ENCODE data around the gene GRIK1. TPM values are rescaled to one million over a fixed set of nuclear protein-coding genes. Genes with fewer than 3 reads are reported as not detected.

Gene GRIK1
- polyA plus RNA-seq, 1 experiment: not detected

GRCh38 chr21:29506947-29507346 is 432.8 kb downstream of the GRIK1 start:
- POLR2A ChIA-PET: no interaction called here

GRCh38 chr21:29506214-29506613 is 433.6 kb downstream of the GRIK1 start:
- CTCF ChIA-PET: interaction anchor here (1.8 kb wide), 1 partner anchor 29 kb away, joined by 4 read pairs; no protein-coding TSS in a partner anchor

More at GRCh38 chr21:29506947-29507346, 432.8 kb downstream of the GRIK1 start:
- CTCF ChIA-PET: no interaction called here
- no peaks in the 10 kb centered on the region for H3K9me3 ChIP-seq (ENCODE audit: control insufficient read depth, insufficient read depth, low read length)
- TF ChIP-seq CTCF (IDR thresholded peaks at IDR 0.05; ENCODE audit: low read depth, low read length): no peak
- H3K27me3 ChIP-seq (ENCODE audit: control insufficient read depth, insufficient read depth, low read length): no peaks in the 10 kb centered on the region
- H3K27ac ChIP-seq (ENCODE audit: low read depth, low read length): no peak overlapping the region
- H3K4me3 ChIP-seq (ENCODE audit: low read depth, low read length): no peak overlapping the region
- no peak for DNase-seq (ENCODE audit: low read depth, low spot score)

GRCh38 chr21:29504751-29505321 is 435.0 kb downstream of the GRIK1 start:
- Histone ChIP-seq H3K9me3 (ENCODE audit: control insufficient read depth, insufficient read depth, low read length) (peaks cover 2% of the 10 kb centered on the region), H3K4me3 (ENCODE audit: low read depth, low read length) (no peak overlapping the region), H3K27me3 (ENCODE audit: control insufficient read depth, insufficient read depth, low read length) (no peaks in the 10 kb centered on the region), H3K27ac (ENCODE audit: low read depth, low read length) (no peak overlapping the region)
- ChIA-PET POLR2A (no interaction called here), CTCF (interaction anchor here (0.6 to 1.8 kb wide), 3 partner anchors 28 to 346 kb away, joined by 3 to 5 read pairs (median 4); no protein-coding TSS in a partner anchor)
- peak; percentile 8 for DNase-seq (ENCODE audit: low read depth, low spot score)
- TF ChIP-seq CTCF (IDR thresholded peaks at IDR 0.05; ENCODE audit: low read depth, low read length): no peak

More at GRCh38 chr21:29506214-29506613, 433.6 kb downstream of the GRIK1 start:
- POLR2A ChIA-PET: no interaction called here
- no peak overlapping the region for H3K4me3 ChIP-seq (ENCODE audit: low read depth, low read length)
- DNase-seq (ENCODE audit: low read depth, low spot score): no peak
- TF ChIP-seq CTCF (IDR thresholded peaks at IDR 0.05; ENCODE audit: low read depth, low read length): no peak
- H3K27ac ChIP-seq (ENCODE audit: low read depth, low read length): no peak overlapping the region
- no peaks in the 10 kb centered on the region for H3K9me3 ChIP-seq (ENCODE audit: control insufficient read depth, insufficient read depth, low read length)
- no peaks in the 10 kb centered on the region for H3K27me3 ChIP-seq (ENCODE audit: control insufficient read depth, insufficient read depth, low read length)

- Histone ChIP-seq H3K4me3 (ENCODE audit: low read depth, low read length) (no peak overlapping the region), H3K27me3 (ENCODE audit: control insufficient read depth, insufficient read depth, low read length) (no peaks in the 10 kb centered on the region), H3K27ac (ENCODE audit: low read depth, low read length) (peak overlapping the region; percentile 67), H3K9me3 (ENCODE audit: control insufficient read depth, insufficient read depth, low read length) (peaks cover 9% of the 10 kb centered on the region)
- CTCF ChIA-PET: interaction anchor here (1.8 to 2.0 kb wide), 3 partner anchors 24 to 348 kb away, joined by 4 to 6 read pairs (median 5); no protein-coding TSS in a partner anchor
- POLR2A ChIA-PET: interaction anchor here (0.6 kb wide), 1 partner anchor 411 kb away, joined by 3 read pairs; no protein-coding TSS in a partner anchor
- no peak for TF ChIP-seq CTCF (IDR thresholded peaks at IDR 0.05; ENCODE audit: low read depth, low read length)
- DNase-seq (ENCODE audit: low read depth, low spot score): peak; percentile 32
Measured at GRCh38 chr21:29501451-29501850, 438.3 kb downstream of the GRIK1 start.

- Histone ChIP-seq H3K27me3 (ENCODE audit: control insufficient read depth, insufficient read depth, low read length) (no peaks in the 10 kb centered on the region), H3K27ac (ENCODE audit: low read depth, low read length) (no peak overlapping the region), H3K9me3 (ENCODE audit: control insufficient read depth, insufficient read depth, low read length) (peaks cover 9% of the 10 kb centered on the region), H3K4me3 (ENCODE audit: low read depth, low read length) (no peak overlapping the region)
- POLR2A ChIA-PET: no interaction called here
- peak; percentile 42 for TF ChIP-seq CTCF (IDR thresholded peaks at IDR 0.05; ENCODE audit: low read depth, low read length)
- no peak for DNase-seq (ENCODE audit: low read depth, low spot score)
- CTCF ChIA-PET: interaction anchor here (0.6 to 2.0 kb wide), 5 partner anchors 10 to 350 kb away, joined by 3 to 8 read pairs (median 4); no protein-coding TSS in a partner anchor
Measured at GRCh38 chr21:29499734-29500343, 440.0 kb downstream of the GRIK1 start.
